Occipital lobe (tissue), 2 donors: ENCODE results near the gene IGSF3. TPM values are rescaled to one million over a fixed set of nuclear protein-coding genes. Genes with fewer than 3 reads are reported as not detected.
"Not testable (repeated sequence)": the region's sequence is repeated elsewhere in the genome, so short reads cannot be mapped to it uniquely, and the experiment has no call there.

Source experiments
- DNase-seq: peaks from one replicate; lab custom pipeline; 2025; lab: John Stamatoyannopoulos, UW
- total RNA-seq: library from RNA; depleted of rRNA; stranded (reverse); fragments of >200 nt; gene quantifications from one replicate; pipeline ENCODE4 v1.2.3, GENCODE V29; 2014

The IGSF3 gene
- total RNA-seq, 1 donor from 2014 or later = 115 TPM

GRCh38 chr1:116664366-116664977 is 3.1 kb downstream of the IGSF3 start:
- DNase-seq = no peak

- DNase-seq = no peak
Observed at GRCh38 chr1:116663821-116664220, 3.7 kb downstream of the IGSF3 start.

GRCh38 chr1:116661633-116662032 is 5.9 kb downstream of the IGSF3 start:
- no peak for DNase-seq

- DNase-seq = not testable (repeated sequence)
Observed at GRCh38 chr1:116658645-116659044, 8.9 kb downstream of the IGSF3 start.

GRCh38 chr1:116657836-116658235 is 9.7 kb downstream of the IGSF3 start:
- not testable (repeated sequence) for DNase-seq

- DNase-seq = no peak
Observed at GRCh38 chr1:116654351-116654750, 13.2 kb downstream of the IGSF3 start.

GRCh38 chr1:116652598-116652997 is 14.9 kb downstream of the IGSF3 start:
- not testable (repeated sequence) for DNase-seq

- not testable (repeated sequence) for DNase-seq
Observed at GRCh38 chr1:116650781-116651180, 16.8 kb downstream of the IGSF3 start.

- DNase-seq = not testable (repeated sequence)
Observed at GRCh38 chr1:116649041-116649440, 18.5 kb downstream of the IGSF3 start.

GRCh38 chr1:116648325-116648724 is 19.2 kb downstream of the IGSF3 start:
- not testable (repeated sequence) for DNase-seq

- DNase-seq = not testable (repeated sequence)
Observed at GRCh38 chr1:116647186-116647585, 20.3 kb downstream of the IGSF3 start.

- DNase-seq = peak; percentile 32
Observed at GRCh38 chr1:116646673-116647170, 20.8 kb downstream of the IGSF3 start.

GRCh38 chr1:116645802-116646672 is 21.5 kb downstream of the IGSF3 start:
- DNase-seq = not testable (repeated sequence)

GRCh38 chr1:116644993-116645392 is 22.5 kb downstream of the IGSF3 start:
- not testable (repeated sequence) for DNase-seq

- not testable (repeated sequence) for DNase-seq
Observed at GRCh38 chr1:116644096-116644495, 23.4 kb downstream of the IGSF3 start.

GRCh38 chr1:116643281-116643751 is 24.2 kb downstream of the IGSF3 start:
- DNase-seq = not testable (repeated sequence)

GRCh38 chr1:116642311-116643280 is 24.9 kb downstream of the IGSF3 start:
- not testable (repeated sequence) for DNase-seq

- DNase-seq = not testable (repeated sequence)
Observed at GRCh38 chr1:116637583-116637982, 29.9 kb downstream of the IGSF3 start.

- DNase-seq = not testable (repeated sequence)
Observed at GRCh38 chr1:116636584-116636983, 30.9 kb downstream of the IGSF3 start.

GRCh38 chr1:116634386-116634785 is 33.1 kb downstream of the IGSF3 start:
- not testable (repeated sequence) for DNase-seq
